NCI-H187 (cell line): Measurements from ENCODE around the gene VWA5B2.
A peak's percentile ranks its signal among the peaks of the same experiment; 100 is the strongest.
"Not testable (repeated sequence)": the region's sequence is repeated elsewhere in the genome, so short reads cannot be mapped to it uniquely, and the experiment has no call there.

Source experiments
- DNase-seq, 2 experiments: peaks; one replicate each; lab custom pipeline; 2025; lab: John Stamatoyannopoulos, UW

Gene VWA5B2

GRCh38 chr3:184242297-184242685, 12.9 kb downstream of the VWA5B2 start:
- DNase-seq = no peak

- peak; percentile 69 to 79 for DNase-seq
These were observed 19.3 kb downstream of the VWA5B2 start, which contains the start of gene ALG3 for GRCh38 chr3:184248454-184249411. Gene ALG3 (minus strand): TSS chr3:184248962. CDS start chr3:184248940, 22 bp downstream.

GRCh38 chr3:184249412-184250166, 20.2 kb downstream of the VWA5B2 start, which contains the start of gene EEF1AKMT4:
Gene EEF1AKMT4 (plus strand): TSS chr3:184249672. CDS start chr3:184249695, 23 bp downstream.
- peak; percentile 91 to 92 for DNase-seq

- peak; percentile 86 to 89 for DNase-seq
These were observed 20.9 kb downstream of the VWA5B2 start for GRCh38 chr3:184250167-184250828.

GRCh38 chr3:184255291-184256039, 26.1 kb downstream of the VWA5B2 start:
- DNase-seq = no peak

GRCh38 chr3:184257083-184257915, 27.9 kb downstream of the VWA5B2 start:
- DNase-seq = no peak

- DNase-seq = no peak
These were observed 29.5 kb downstream of the VWA5B2 start for GRCh38 chr3:184258926-184259325.

GRCh38 chr3:184259396-184259877, 30.1 kb downstream of the VWA5B2 start:
- no peak for DNase-seq

- no peak for DNase-seq
These were observed 30.7 kb downstream of the VWA5B2 start for GRCh38 chr3:184259878-184260723.

- no peak for DNase-seq
These were observed 31.4 kb downstream of the VWA5B2 start for GRCh38 chr3:184260724-184261269.

GRCh38 chr3:184261270-184261853, 32.0 kb downstream of the VWA5B2 start, which contains the start of gene CAMK2N2:
Gene CAMK2N2 (minus strand): TSS chr3:184261553. CDS start chr3:184261285, 268 bp downstream.
- peak; percentile 88 to 92 for DNase-seq

GRCh38 chr3:184261854-184262763, 32.7 kb downstream of the VWA5B2 start:
- peak; percentile 51 to 88 for DNase-seq

- DNase-seq = no peak
These were observed 33.4 kb downstream of the VWA5B2 start for GRCh38 chr3:184262764-184263179.

- not testable (repeated sequence) for DNase-seq
These were observed 37.9 kb downstream of the VWA5B2 start for GRCh38 chr3:184267249-184267648.

GRCh38 chr3:184272269-184272668, 42.9 kb downstream of the VWA5B2 start:
- no peak for DNase-seq

GRCh38 chr3:184275381-184275701, 46.0 kb downstream of the VWA5B2 start:
- no peak for DNase-seq
